WERI-Rb-1 (cell line): ENCODE measurements around the gene KHDRBS2.
A peak's percentile ranks its signal among the peaks of the same experiment; 100 is the strongest.

Experiments
- DNase-seq: peaks from one replicate; pipeline ENCODE4 v3.0.0-alpha.2; 2020
- H3K27ac ChIP-seq: fragments of 250-450 bp; sonication (Bioruptor Pico); 2 replicates; pipeline ENCODE4 v1.5.1; 2020; ENCODE audit warnings: mild to moderate bottlenecking, moderate library complexity
- H3K27me3 ChIP-seq: fragments of 250-450 bp; sonication (Bioruptor Pico); 2 replicates; pipeline ENCODE4 v1.5.1; 2021; ENCODE audit warnings: mild to moderate bottlenecking, low read depth, moderate library complexity; ENCODE audit not compliant: insufficient read depth, severe bottlenecking
- H3K36me3 ChIP-seq: fragments of 250-450 bp; sonication (Bioruptor Pico); 2 replicates; pipeline ENCODE4 v1.5.1; 2020; ENCODE audit warnings: mild to moderate bottlenecking, moderate library complexity
- H3K4me3 ChIP-seq: 2 replicates; pipeline ENCODE4 v1.5.1; 2011; ENCODE audit warnings: low read depth, mild to moderate bottlenecking, control low read depth, low read length
- H3K9me3 ChIP-seq: fragments of 250-450 bp; sonication (Bioruptor Pico); 2 replicates; pipeline ENCODE4 v1.5.1; 2021; ENCODE audit warnings: mild to moderate bottlenecking, moderate library complexity; ENCODE audit not compliant: severe bottlenecking
- TF ChIP-seq, protein P1 (sequence below): IDR thresholded peaks from 2 replicates; pipeline ENCODE4 v1.5.1; 2011; ENCODE audit warnings: low read depth, mild to moderate bottlenecking, control low read depth, inconsistent platforms, low read length

KHDRBS2 gene

DNA sequence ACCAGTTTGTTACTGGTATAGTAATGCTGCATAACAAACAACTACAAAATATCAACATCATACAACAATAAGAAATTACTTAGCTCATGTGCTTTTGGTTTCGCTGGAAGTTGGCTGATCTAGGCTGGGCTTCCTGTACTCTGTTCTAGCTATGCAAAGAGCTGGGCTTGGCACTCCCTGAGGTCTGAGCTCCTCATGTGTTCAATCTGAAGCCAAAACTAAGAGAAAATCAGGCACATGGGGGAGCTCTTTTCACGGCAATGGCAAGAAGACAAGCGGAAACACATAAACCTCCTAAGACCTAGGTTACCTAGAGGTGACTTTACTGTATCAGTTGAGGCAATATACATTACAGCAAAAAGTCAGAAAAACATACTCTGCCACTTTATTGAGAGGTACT lies 574.2 kb downstream of the KHDRBS2 start:
- Histone ChIP-seq H3K27ac (no peak overlapping the region), H3K36me3 (no peaks in the 10 kb centered on the region), H3K4me3 (no peak overlapping the region), H3K9me3 (no peaks in the 10 kb centered on the region), H3K27me3 (peaks cover 19% of the 10 kb centered on the region)
- TF ChIP-seq, protein P1, sequence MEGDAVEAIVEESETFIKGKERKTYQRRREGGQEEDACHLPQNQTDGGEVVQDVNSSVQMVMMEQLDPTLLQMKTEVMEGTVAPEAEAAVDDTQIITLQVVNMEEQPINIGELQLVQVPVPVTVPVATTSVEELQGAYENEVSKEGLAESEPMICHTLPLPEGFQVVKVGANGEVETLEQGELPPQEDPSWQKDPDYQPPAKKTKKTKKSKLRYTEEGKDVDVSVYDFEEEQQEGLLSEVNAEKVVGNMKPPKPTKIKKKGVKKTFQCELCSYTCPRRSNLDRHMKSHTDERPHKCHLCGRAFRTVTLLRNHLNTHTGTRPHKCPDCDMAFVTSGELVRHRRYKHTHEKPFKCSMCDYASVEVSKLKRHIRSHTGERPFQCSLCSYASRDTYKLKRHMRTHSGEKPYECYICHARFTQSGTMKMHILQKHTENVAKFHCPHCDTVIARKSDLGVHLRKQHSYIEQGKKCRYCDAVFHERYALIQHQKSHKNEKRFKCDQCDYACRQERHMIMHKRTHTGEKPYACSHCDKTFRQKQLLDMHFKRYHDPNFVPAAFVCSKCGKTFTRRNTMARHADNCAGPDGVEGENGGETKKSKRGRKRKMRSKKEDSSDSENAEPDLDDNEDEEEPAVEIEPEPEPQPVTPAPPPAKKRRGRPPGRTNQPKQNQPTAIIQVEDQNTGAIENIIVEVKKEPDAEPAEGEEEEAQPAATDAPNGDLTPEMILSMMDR = no peak
- peak; percentile 7 for DNase-seq

DNA sequence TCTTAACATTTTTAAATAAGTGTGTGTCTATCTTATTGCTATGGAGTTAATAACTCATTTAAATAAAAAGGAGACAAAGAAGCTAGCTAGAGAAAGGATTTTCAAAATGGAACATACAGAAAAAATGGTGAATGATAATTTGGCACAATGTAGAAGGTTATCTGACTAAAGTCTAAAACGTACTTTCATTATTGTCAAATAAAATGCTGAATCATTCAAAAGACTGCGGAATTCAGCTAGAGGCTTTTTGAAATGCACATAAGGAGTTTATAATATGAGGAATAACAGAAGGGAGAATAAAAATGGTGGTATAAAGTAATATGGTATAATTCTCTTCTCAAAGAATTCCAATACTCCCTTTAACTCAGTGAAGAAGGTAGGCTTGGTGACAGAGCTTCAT lies 597.9 kb downstream of the KHDRBS2 start:
- Histone ChIP-seq H3K4me3 (no peak overlapping the region), H3K36me3 (no peaks in the 10 kb centered on the region), H3K27ac (no peak overlapping the region), H3K27me3 (peaks cover 24% of the 10 kb centered on the region), H3K9me3 (no peaks in the 10 kb centered on the region)
- no peak for DNase-seq
- TF ChIP-seq, protein P1 = no peak

DNA sequence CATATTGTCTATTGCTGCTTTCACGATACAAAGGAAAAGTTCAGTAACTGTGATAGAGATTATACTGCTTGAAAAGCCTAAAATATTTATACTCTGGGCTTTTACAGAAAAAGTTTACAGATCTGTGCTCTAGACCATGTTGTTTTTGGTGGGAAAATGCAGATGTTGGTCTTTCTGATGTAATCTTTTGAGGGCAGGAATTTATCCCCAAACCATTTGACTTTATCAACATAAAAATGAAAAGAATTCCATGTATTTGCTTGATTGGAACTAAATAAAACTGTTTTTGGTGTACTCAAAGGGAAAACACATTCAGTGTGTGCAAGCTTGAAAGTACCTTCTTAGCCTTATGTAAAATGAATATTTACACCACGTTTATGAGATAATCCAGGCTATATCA lies 603.5 kb downstream of the KHDRBS2 start:
- no peak overlapping the region for H3K4me3 ChIP-seq
- peaks cover 22% of the 10 kb centered on the region for H3K27me3 ChIP-seq
- no peak for DNase-seq
- no peak overlapping the region for H3K27ac ChIP-seq
- H3K36me3 ChIP-seq = no peaks in the 10 kb centered on the region
- no peaks in the 10 kb centered on the region for H3K9me3 ChIP-seq
- TF ChIP-seq, protein P1 = no peak

DNA sequence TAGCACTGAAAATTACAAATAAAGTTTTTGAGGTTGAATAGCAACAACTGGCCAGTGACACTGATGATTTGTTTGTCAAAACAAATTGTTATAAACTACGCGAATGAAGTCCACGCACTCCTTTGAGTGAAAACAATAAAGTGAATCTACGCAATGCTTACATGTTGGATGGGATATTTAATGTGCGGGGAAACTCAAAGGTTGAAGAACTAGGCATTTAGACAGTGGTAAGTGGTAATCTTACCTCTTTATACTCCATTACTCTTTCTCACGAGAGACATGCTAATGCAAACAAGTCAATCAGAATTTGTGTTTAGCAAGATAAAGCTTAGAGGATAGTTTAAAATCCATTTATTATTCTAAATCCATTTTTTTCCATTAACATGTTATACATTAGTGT lies 606.4 kb downstream of the KHDRBS2 start:
- H3K27me3 ChIP-seq = peaks cover 21% of the 10 kb centered on the region
- H3K36me3 ChIP-seq = no peaks in the 10 kb centered on the region
- DNase-seq = no peak
- H3K4me3 ChIP-seq = no peak overlapping the region
- no peak overlapping the region for H3K27ac ChIP-seq
- TF ChIP-seq, protein P1 = no peak
- H3K9me3 ChIP-seq = no peaks in the 10 kb centered on the region

DNA sequence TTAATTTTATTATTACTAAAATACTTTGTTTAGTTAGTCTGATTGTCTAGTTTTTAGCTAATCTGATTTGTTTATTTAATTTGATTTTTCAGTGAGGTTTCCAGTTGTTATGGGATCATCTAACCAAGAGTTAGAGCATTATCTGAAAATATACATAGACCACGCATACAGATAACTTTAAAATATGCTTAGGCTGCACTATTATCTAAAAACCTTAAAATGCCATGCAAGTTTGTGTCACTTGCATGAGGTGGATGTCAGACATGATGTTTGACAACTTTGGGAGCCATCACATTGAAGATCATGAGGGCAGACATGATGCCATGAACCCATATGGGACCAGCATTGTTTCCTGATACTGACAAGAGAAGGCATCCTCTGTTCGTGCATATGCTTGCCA lies 610.3 kb downstream of the KHDRBS2 start:
- Histone ChIP-seq H3K9me3 (no peaks in the 10 kb centered on the region), H3K27ac (no peak overlapping the region), H3K27me3 (peaks cover 15% of the 10 kb centered on the region), H3K36me3 (no peaks in the 10 kb centered on the region), H3K4me3 (no peak overlapping the region)
- no peak for DNase-seq
- TF ChIP-seq, protein P1 = no peak

DNA sequence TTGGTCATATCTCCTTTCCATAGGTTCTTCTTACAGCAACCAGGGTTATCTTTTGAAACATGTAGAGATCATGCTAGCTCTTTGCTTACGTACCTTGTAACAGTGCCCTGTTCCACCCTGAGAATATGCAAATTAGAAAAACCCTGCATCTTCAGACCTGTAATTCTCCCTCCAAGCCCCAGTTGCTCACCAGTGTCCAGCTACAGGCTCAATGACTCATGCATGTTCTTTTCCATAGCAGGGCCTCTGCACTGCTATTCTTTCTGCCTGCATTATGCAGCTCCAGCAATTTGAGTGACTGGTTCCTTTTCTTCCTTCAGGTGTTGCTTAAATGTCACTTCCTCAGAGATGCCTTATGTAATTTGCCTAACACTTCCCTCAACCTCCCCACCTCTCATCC lies 636.2 kb downstream of the KHDRBS2 start:
- DNase-seq = no peak
- H3K36me3 ChIP-seq = no peaks in the 10 kb centered on the region
- no peak overlapping the region for H3K27ac ChIP-seq
- TF ChIP-seq, protein P1 = no peak
- no peaks in the 10 kb centered on the region for H3K9me3 ChIP-seq
- peaks cover 14% of the 10 kb centered on the region for H3K27me3 ChIP-seq
- H3K4me3 ChIP-seq = no peak overlapping the region
